Measurements from ENCODE around the gene JCHAIN.

- no peak for TF ChIP-seq EZH2 (IDR thresholded peaks at IDR 0.05; ENCODE audit: insufficient read depth, poor library complexity, severe bottlenecking)
- no peak for TF ChIP-seq EZH2phosphoT487 (IDR thresholded peaks at IDR 0.05; ENCODE audit: insufficient read depth, low read depth)
Observed at GRCh38 chr4:70614184-70614555, 52.1 kb downstream of the JCHAIN start.
